ENCODE measurements around the gene FAM186B. TPM values are rescaled to one million over a fixed set of nuclear protein-coding genes. Genes with fewer than 3 reads are reported as not detected.

FAM186B gene
- polyA plus RNA-seq, 4 donors, result 0.82 to 2.4 (median 1.00) TPM

GRCh38 chr12:49555631-49556390 is 49.6 kb downstream of the FAM186B start:
- DNase-seq (ENCODE audit: low read depth in 4 of 4, low spot score in 3 of 4), result no peak

DNA sequence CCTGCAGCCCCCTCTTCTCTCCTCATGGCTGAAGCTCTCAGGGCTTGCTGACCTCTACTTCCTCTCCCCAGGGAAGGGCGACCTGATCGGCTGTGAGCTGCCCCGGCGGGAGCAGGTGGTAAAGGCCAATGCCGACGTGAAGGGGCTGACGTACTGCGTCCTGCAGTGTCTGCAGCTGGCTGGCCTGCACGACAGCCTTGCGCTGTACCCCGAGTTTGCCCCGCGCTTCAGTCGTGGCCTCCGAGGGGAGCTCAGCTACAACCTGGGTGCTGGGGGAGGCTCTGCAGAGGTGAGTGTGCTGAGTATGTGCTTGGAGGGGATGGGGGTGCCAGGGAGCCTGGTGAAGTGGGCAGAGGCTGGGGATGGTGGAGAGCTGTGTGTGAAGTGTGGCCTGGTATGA is 51.2 kb downstream of the FAM186B start:
- DNase-seq (ENCODE audit: low read depth in 4 of 4, low spot score in 3 of 4), result no peak

DNA sequence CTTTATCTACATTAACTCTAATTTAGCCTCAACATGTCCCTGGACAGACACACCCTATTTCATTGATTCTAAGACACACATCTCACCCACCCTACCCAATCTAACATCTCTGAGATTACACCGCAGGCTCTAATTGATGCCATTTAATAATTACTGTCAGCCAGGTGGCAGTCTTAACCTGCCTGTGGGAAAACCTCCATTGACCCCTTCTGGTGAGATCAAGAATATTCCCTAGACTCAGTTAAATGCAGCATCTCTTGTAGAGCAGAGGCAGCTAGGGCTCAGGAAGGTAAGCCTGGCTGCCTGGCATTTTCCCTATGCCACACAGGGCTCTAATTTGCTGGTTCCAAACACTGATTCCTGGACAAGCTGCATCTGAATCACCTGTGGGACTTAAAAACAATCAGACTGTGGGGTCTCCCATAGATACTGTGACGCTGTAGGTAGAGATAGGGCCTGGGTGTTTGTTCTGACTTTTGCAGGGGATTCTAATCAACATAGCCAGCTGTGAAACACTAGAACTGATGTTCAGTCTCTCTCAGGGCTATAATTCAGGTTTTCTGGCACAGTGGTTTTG is 51.8 kb downstream of the FAM186B start:
- no peak for DNase-seq (ENCODE audit: low read depth in 4 of 4, low spot score in 3 of 4)

- DNase-seq (ENCODE audit: low read depth in 4 of 4, low spot score in 3 of 4), result no peak
Measured at GRCh38 chr12:49552899-49553298, 52.5 kb downstream of the FAM186B start.

GRCh38 chr12:49552425-49552824 is 53.0 kb downstream of the FAM186B start:
- DNase-seq (ENCODE audit: low read depth in 4 of 4, low spot score in 3 of 4), result no peak

DNA sequence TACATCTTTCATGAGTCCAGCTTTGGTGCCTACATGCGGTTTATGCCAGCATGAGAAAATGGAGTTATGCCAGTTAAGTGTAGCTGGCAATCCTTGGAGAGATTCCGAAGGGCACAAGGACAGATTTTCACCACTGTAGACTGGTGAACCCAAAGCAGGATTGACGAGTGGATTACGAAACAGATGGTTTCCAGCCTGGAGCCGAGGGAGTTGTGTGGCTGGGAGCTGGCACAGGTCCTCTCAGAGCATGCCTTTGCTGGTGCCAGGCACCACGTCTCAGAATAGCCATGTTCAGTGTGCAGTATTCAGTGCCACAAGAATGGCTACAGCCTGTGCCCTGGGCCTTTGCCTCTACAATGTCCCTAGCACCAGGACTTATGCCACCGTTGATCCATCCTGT is 53.4 kb downstream of the FAM186B start:
- DNase-seq (ENCODE audit: low read depth in 4 of 4, low spot score in 3 of 4), result no peak

GRCh38 chr12:49550693-49551252 is 54.7 kb downstream of the FAM186B start:
- DNase-seq (ENCODE audit: low read depth in 4 of 4, low spot score in 3 of 4), result no peak

- no peak for DNase-seq (ENCODE audit: low read depth in 4 of 4, low spot score in 3 of 4)
Measured at GRCh38 chr12:49549735-49550692, 55.4 kb downstream of the FAM186B start.

DNA sequence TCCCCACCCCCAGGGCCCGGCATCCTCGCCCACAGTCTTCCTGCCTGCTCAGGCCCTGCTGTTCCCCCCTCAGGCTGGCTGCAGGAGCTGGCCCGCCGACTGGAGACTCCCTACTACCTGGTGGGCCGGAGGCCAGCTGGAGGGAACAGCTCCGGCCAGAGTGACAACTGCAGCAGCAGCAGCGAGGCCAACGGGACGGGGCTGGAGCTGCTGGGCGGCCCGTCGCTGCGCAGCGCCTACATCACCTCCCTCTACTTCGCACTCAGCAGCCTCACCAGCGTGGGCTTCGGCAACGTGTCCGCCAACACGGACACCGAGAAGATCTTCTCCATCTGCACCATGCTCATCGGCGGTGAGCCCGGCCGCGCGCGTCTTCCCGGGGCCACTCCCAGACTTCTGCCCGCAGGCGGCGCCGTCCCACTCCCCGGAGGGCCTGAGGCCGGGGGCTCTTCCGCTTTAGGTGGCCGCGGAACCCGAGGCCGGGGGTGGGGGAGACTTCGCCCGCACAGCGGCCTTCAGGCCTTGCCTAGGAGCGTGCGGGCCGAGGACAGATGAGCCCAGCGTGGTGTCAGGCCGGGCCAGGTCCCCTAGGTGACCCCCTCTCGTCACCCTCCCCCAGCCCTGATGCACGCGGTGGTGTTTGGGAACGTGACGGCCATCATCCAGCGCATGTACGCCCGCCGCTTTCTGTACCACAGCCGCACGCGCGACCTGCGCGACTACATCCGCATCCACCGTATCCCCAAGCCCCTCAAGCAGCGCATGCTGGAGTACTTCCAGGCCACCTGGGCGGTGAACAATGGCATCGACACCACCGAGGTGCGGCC is 56.4 kb downstream of the FAM186B start:
- DNase-seq (ENCODE audit: low read depth in 4 of 4, low spot score in 3 of 4), result no peak

DNA sequence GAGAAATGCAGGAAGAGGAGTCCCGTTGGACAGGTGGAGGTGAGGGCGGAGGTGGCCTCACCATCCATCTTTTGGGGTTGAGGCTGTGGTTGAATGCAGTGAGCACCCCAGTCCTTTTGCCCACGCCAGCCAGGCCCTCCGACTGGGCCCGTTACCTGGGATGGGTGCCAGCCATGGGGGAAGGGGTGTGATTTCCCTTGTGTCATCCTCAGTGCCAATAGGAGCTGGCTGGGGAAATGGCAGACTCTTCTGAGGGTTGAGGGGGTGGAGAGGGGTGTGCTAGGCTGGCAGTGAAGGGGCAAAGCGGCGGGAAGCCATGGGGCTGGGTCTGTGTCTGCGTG is 57.0 kb downstream of the FAM186B start:
- DNase-seq (ENCODE audit: low read depth in 4 of 4, low spot score in 3 of 4), result no peak

GRCh38 chr12:49547090-49547690 is 58.2 kb downstream of the FAM186B start:
- no peak for DNase-seq (ENCODE audit: low read depth in 4 of 4, low spot score in 3 of 4)

- no peak for DNase-seq (ENCODE audit: low read depth in 4 of 4, low spot score in 3 of 4)
Measured at GRCh38 chr12:49546481-49546880, 59.0 kb downstream of the FAM186B start.

GRCh38 chr12:49545815-49546214 is 59.6 kb downstream of the FAM186B start:
- DNase-seq (ENCODE audit: low read depth in 4 of 4, low spot score in 3 of 4), result no peak

GRCh38 chr12:49543914-49544815 is 61.3 kb downstream of the FAM186B start:
- DNase-seq (ENCODE audit: low read depth in 4 of 4, low spot score in 3 of 4), result no peak

GRCh38 chr12:49543221-49543913 is 62.1 kb downstream of the FAM186B start:
- DNase-seq (ENCODE audit: low read depth in 4 of 4, low spot score in 3 of 4), result no peak

DNA sequence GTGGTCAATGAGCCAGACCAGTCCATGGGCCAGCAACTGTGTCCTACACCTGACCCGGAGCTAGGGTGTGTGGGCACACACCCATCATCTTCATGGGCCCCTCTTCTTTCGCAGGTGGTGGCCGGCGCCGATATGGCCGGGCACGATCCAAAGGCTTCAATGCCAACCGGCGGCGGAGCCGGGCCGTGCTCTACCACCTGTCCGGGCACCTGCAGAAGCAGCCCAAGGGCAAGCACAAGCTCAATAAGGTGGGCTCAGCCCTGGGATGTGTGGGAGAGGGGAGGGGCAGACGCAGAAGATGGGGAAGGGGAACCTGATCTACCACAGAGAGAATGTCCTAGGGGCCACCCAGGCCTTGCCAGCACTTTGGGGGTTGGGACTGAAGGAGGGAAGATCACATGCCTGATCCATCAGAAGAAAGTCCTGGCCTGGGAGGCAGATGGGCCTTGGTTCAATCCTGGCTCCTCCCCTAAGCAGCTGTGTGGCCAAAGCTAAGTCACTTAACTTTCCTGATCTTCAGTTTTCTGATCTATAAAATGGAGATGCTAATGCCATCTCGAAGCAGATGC is 62.8 kb downstream of the FAM186B start:
- no peak for DNase-seq (ENCODE audit: low read depth in 4 of 4, low spot score in 3 of 4)

- no peak for DNase-seq (ENCODE audit: low read depth in 4 of 4, low spot score in 3 of 4)
Measured at GRCh38 chr12:49541911-49542505, 63.4 kb downstream of the FAM186B start.

Measured in left renal pelvis (tissue), 4 donors.